ENCODE data around the gene FBXL19. TPM values are rescaled to one million over a fixed set of nuclear protein-coding genes. Genes with fewer than 3 reads are reported as not detected.
"Not testable (repeated sequence)": the region's sequence is repeated elsewhere in the genome, so short reads cannot be mapped to it uniquely, and the experiment has no call there.

The FBXL19 gene
- total and polyA plus RNA-seq, 2 of the 8 experiments (the other 6 are each of a cell fraction or from before 2014, with no cell fraction given): 47.2 to 72.2 TPM

GRCh38 chr16:30939571-30939970 lies 16.2 kb downstream of the FBXL19 start:
- not testable (repeated sequence) for H3K4me1 ChIP-seq (replicated peaks in 1 of 4; ENCODE audit: control insufficient read depth in 3 of 4, insufficient read depth in 4 of 4, low read length in 3 of 4); DNase-seq (ENCODE audit: low read depth in 1 of 2, low spot score in 2 of 2); H4K5ac ChIP-seq (ENCODE audit: insufficient read length, low read depth, low read length); H3K56ac ChIP-seq (replicated peaks; ENCODE audit: insufficient read length, low read depth, low read length); H3K9me3 ChIP-seq (ENCODE audit: insufficient read depth in 2 of 2, low read depth in 1 of 2, low read length in 1 of 2); H3K18ac ChIP-seq (ENCODE audit: extremely low read depth, low read length); H3K4me2 ChIP-seq (ENCODE audit: insufficient read depth in 1 of 2, low read depth in 2 of 2, low read length in 2 of 2); H3K9ac ChIP-seq (replicated peaks in 1 of 4; ENCODE audit: extremely low read depth in 1 of 4, low read depth in 3 of 4, low read length in 3 of 4); H3K14ac ChIP-seq (ENCODE audit: insufficient read length); H3K23ac ChIP-seq (ENCODE audit: insufficient read length); H2BK12ac ChIP-seq (ENCODE audit: low read depth, low read length); H2BK20ac ChIP-seq (ENCODE audit: low read length); H2BK5ac ChIP-seq (ENCODE audit: low read depth, low read length); H3K23me2 ChIP-seq (ENCODE audit: low read depth, low read length); FAIRE-seq; H2AFZ ChIP-seq (ENCODE audit: low read length); H2BK15ac ChIP-seq (ENCODE audit: low read length); H2AK5ac ChIP-seq (ENCODE audit: low read depth, low read length); H3K4ac ChIP-seq (replicated peaks; ENCODE audit: insufficient read length, low read depth, low read length); H3K79me2 ChIP-seq (ENCODE audit: control insufficient read depth in 1 of 2, insufficient read depth in 2 of 2, low read length in 2 of 2); H2BK120ac ChIP-seq (replicated peaks; ENCODE audit: low read depth, low read length); H4K8ac ChIP-seq (ENCODE audit: extremely low read depth, insufficient read depth, low read length); H3K4me3 ChIP-seq (ENCODE audit: extremely low read depth in 1 of 4, insufficient read depth in 2 of 4, low read depth in 3 of 4, low read length in 4 of 4); H3K27me3 ChIP-seq (replicated peaks in 1 of 4; ENCODE audit: control insufficient read depth in 3 of 4, extremely low read depth in 1 of 4, insufficient read depth in 3 of 4, low read length in 3 of 4); H3K79me1 ChIP-seq (ENCODE audit: low read depth, low read length); H3K27ac ChIP-seq (ENCODE audit: low read depth, low read length); H4K91ac ChIP-seq (replicated peaks; ENCODE audit: insufficient read length, low read length)
- peaks cover 16 to 32% (median 18%) of the 10 kb centered on the region in 4 experiments; a peak in 7 of 8 replicates for H3K36me3 ChIP-seq (ENCODE audit: control insufficient read depth in 2 of 4, insufficient read depth in 4 of 4, low read length in 3 of 4)
- CTCF ChIA-PET (ENCODE audit: partially characterized antibody): interaction anchor here (1.1 to 4.5 kb wide), 3 partner anchors 10 to 94 kb away, joined by 3 to 20 read pairs (median 6); no protein-coding TSS in a partner anchor
- WGBS, 2 experiments (ENCODE audit: extremely low coverage in 1 of 2, insufficient coverage in 1 of 2, insufficient read length in 1 of 2, insufficient replicate concordance in 2 of 2, low coverage in 1 of 2, low lambda C conversion rate in 2 of 2, missing lambda C conversion rate in 1 of 2): 95% methylated on average over 8 of the region's 8 CpGs; no CpG with 5 or more reads in 1 of the 2 experiments
- POLR2A ChIA-PET (ENCODE audit: partially characterized antibody): interaction anchor here (1.3 to 12.0 kb wide), 4 partner anchors 7 to 14 kb away, joined by 5 to 105 read pairs (median 21); partner anchors contain the start of genes FBXL19 and ORAI3
- peaks cover 7 to 21% of the 10 kb centered on the region in 2 experiments for H4K20me1 ChIP-seq (replicated peaks in 1 of 2; ENCODE audit: control insufficient read depth in 1 of 2, insufficient read depth in 2 of 2, low read length in 2 of 2)
